ENCODE measurements around the gene DEFB113.

DNA sequence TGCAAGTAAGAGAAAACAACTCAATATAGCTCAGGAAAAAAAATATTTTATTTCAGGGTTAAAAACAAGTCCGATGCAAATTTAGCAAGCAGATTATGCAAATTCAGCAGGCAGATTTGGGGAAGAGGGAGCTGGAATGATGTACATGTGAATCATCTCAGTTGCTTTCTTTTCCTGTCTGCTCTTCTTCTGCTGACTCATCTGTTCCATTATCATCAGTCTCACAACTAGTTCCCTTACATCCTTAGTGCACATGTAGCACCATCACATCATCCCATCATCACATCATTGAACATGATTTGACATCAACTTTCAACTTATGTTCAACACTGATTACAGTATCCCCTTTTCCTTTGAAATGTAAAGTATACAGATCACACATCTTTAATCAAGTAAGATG lies 11.5 kb upstream of the DEFB113 start:
- TF ChIP-seq CTCF (IDR thresholded peaks at IDR 0.05) (no peak), POLR2AphosphoS5 (IDR thresholded peaks at IDR 0.05) (no peak), POLR2A (IDR thresholded peaks at IDR 0.05; ENCODE audit: low read depth) (no peak), EP300 (IDR thresholded peaks at IDR 0.05) (no peak)
